GM21381 (cell line): ENCODE data around the gene ADIPOR2.
"Not testable (repeated sequence)": the region's sequence is repeated elsewhere in the genome, so short reads cannot be mapped to it uniquely, and the experiment has no call there.

Experiments
- ATAC-seq: cut with Tn5 transposase; IDR thresholded peaks from one replicate; pipeline ENCODE4 v1.9.1; 2021; ENCODE audit warnings: mild to moderate bottlenecking, moderate library complexity; ENCODE audit not compliant: unreplicated experiment

Gene ADIPOR2

DNA sequence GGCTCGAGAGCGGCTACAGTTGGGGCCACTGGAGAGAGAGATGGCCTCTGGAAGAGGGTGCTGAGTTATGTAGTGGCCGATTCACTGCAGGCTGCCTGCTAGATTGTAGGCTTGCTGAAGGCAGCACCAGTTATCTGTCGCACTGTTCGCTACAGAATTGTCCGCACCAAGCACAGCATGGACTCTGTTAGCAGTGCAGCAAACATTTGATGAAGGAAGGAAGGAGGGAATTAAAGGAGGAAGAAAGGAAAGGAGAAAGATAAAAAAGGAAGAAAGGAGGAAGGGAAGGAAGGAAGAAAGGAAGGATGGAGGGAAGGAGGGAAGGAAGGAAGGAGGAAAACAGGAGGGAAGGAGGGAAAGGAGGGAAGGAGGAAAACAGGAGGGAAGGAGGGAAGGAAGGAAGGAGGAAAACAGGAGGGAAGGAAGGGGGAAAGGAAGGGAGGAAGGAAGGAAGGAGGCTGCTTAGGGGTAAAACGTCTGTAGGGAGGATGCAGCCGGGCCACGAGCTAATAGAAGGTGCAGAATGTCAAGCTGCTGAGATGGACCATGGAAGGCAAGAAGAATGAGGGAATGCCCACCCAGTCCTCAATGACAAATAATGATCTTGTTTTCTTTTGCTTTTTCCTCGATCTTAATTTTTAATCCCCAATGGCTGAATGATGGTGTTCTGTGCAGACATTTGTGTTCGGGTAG lies 27.3 kb upstream of the ADIPOR2 start:
- no peak for ATAC-seq

DNA sequence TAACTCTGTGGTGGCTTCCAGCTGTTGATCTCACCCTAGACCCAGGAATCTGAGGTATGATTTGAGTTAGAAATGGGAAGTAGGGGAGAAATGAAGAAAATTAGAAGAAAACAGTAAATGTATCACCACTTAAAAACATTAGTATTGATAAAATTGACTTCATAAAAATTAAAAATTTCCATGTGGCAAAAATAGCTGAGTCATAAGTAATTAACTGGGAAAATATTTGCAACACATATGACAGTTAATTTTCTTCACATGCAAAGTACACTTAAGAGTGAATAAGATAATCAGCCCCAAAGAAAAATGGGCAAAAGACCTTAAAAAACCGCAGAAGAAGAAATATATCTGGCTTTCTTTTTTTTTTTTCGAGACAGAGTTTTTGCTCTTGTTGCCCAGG lies 25.5 kb upstream of the ADIPOR2 start:
- ATAC-seq = no peak

DNA sequence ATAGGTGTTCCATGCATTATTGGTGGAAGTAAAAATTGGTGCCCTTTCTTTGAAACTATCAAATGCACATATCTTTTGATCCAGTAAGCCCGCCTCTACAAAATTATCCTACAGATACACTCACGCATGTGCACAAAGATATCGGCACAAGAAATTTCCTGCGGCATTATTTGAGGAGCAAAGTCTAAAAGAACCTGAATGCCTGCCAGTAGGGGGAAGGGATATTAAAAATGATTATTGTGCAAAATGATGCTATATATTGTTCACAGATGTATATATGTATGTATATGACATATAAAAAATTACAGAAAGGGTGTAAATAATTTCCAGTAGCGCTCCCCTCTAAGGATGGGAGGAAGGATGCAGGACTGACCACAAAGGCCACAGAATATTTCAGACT lies 24.7 kb upstream of the ADIPOR2 start:
- no peak for ATAC-seq

DNA sequence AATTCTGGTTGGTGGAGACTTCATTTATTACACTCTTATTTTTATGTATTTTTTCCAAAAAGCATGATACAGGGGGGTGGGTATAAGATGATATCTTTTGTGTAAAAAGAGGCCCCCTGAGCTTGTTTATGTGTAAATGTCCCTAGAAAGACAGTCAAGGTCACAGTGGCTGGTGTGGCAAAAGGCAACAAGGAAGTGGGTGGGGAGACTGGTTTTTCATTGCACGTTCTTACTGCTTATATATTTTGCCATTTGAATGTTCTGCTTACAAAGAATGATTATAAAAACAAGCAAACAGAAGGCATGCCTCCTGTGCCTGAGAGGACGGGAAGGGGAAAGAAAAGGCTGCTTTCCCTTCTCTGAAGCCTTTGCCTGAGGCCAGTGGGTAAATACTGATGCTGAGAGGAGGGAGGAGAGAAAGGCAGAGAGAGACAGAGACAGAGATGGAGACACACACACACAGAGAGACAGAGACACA lies 24.1 kb upstream of the ADIPOR2 start:
- ATAC-seq = no peak

DNA sequence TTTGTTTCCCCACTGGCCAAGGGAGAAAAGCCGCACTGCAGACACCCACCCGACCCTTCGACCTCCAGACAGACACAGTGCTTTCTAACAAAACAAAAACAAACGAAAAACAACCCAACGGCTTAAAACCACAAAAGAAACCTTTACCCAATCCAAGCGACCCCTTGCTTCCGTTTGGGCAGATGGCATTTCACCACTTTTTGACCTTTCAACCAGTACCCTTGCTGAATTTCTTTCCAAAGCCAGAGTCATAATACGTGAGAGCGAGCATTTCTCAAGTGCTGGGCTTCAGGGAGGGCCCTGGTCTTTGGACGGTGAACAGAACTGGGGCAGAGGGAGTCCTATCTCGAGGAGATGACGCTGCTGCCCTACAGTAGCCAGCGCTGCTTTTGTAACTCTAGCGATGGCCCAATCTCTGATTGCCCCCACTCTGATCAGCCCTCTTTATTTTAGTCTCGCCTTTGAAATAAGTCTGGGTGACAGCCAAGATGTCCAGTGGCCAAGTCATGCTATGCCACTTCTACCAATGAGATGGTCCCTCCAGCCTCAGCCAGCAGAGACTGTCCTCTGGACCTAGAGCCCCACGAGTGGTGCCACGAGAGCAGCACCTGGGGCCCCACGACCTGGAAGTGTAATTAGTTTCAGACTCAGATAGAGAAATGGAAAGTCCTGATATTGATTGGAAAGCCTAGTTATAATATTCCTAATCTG lies 21.9 kb upstream of the ADIPOR2 start:
- ATAC-seq = no peak

DNA sequence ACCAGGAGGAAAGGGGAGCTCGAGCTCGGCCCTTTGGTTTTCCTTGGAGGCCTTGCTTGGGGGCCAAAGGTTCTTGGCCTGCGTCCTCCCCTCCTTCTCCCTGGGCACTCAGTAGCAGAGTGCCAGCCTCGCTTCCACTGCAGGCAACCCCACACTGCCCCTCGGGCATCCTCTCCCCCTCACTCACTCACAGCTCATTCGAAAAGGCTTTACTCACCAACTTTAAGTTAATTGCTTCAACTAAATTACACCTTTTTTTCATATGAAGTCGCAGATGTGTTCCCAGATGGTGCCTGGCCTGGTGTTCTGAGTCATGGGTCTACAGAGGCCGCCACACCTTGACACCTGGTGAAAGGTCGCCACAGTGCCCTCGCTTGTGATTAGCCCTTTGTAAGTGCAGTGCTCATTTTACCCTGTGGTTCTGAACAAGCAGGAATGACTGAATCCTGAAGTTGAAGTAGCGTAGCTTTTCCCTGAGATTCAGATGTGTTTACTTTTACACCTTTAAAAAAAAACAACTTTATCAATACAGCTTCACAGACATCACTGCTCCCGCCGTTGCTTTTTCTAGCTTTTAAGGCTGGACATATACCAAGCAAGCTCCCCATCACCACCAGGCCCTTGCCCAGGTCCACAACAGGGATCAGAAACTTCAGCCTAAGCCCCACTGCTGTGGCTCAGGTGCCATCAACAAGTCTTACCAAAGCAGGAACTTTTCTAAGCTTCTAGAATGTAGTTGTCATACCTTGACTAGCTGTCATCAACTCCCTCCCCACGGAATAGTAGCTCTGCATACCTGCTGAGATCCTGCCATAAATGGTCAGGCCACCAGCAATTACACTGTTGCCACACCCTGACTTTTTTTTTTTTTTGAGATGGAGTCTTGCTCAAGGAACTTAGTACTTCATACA lies 20.3 kb upstream of the ADIPOR2 start:
- no peak for ATAC-seq

DNA sequence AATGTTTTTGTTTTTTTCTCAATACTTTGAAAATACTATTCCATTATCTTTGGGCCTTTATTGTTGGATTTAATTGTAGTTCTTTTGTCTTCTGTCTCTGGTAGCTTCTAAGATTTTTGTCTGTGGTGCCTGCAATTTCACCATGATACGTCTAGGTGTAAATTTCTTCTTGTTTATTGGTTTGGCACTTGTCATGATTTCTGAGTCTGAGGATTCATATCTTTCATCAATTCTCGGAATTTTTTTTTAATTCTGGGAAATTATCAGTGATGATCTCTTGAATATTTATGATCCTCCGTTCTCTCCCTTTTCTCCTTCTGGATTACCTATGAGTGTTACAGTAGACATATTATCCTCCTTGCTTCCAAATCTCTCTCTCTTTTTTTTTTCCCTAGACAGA lies 14.8 kb upstream of the ADIPOR2 start:
- no peak for ATAC-seq

DNA sequence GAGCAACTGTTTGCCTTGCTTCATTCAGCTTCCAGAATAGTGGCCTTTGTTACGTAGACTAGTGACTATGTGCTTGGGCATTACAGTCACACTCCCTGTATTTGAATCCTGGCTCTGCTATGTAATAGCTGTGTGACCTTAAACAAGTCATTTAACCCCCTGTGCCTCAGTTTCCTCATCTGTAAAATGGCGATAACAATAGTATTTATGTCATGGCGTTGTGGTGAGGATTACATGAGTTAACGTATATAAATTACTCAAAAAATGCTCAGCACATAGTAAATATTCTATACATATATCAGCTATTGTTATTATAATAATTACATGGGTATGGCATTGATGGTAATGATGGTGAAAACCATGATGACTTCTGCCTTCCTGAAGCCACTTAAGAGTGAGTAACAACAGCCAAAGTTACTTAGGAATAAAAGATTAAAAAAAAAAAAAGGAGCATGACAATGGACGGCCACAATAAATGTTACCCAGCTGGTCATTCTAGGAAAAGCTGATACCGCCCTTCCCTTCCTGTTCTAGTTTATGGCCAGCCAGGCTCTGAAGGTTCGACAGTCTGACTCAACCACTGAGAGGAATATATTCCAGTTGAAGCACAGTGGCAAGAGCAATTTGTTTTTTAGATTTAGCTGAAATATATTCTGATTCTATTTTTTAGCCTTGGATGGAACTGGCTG lies 9.9 kb upstream of the ADIPOR2 start:
- no peak for ATAC-seq

DNA sequence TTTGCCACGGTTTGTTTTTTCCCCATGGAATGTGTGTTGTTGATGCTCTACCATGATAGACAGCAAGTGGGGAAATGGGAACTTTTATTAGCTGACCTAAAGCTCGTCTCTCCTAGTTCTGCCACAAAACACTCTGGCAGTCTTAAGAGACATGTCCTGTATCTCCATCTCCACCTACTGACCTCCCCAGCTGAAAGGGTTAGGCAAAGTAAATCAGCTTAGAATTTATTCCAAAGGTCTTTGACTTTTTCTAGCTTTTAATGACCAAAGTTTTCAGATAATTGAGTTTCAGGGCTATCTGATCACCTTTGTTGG lies 9.4 kb upstream of the ADIPOR2 start:
- ATAC-seq = no peak

DNA sequence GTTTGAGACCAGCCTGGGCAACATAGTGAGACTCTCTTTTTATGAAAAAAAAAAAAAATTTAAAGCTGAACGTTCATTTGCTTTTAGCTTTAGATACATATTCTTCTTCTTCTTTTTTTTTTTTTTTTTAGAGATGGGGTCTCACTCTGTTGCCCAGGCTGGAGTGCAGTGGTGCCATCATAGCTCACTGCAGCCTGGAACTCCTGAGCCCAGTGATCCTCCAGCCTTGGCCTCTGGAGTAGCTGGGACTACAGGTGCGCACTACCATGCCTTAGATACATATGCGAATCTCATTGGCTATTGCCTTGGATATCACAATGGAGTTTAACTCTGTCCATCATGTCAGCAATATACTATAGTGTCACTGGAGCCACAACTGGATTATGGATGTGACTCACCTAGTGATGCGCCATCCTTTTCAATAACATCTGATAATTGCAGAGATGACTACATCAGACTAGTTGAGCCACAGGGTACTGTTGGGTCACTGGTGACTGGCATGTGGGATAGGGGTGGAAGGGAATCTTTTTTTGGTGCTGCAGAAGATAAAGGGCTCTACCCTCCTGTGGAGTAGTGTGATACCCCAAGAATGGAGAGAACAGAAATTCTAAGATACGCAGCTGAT lies 2.7 kb upstream of the ADIPOR2 start:
- ATAC-seq = no peak

DNA sequence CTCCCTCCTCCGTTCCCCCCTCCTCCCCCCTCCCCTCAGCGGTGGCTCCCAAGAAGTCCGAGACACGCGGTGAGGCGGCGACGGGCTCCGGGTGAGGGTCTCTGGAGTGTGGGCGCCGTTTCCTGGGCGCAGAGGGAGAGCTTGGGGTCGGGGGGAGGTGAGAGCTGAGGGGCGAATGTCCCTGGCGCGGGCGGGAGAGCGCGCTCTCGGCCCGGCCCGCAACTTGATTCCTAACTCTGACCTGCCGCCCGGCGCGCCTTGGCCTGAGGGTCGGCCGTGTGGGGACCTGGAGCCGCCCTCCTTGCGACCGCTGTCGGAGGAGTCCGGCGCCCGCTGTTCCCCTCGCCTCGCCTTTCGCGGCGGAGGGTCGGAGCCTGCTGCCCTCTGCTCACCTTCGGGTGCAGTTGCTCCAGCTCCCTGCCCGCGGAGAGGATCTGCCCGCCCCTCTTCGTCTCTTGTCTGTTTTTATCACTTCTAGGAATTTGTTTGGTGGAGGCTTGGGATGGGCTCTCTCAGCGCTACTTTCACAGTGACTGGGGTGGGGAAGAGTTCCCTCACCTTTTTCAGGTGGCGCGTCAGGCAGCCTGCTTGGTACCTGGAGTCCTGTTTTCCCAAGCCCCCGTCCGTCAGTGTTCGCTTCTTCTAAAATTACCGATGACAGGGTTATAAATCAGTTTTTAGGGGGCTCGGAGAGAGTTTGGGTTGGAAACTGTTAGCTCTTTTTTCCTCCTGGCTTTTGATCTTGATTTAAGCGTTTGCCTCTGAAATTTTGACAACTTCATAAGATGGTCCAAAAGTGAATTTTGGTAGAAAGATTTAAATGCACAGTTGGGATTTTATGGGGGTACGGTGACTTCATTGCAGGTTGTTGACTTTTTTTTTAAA lies 495 bp downstream of the ADIPOR2 start:
- ATAC-seq = peak; percentile 36

DNA sequence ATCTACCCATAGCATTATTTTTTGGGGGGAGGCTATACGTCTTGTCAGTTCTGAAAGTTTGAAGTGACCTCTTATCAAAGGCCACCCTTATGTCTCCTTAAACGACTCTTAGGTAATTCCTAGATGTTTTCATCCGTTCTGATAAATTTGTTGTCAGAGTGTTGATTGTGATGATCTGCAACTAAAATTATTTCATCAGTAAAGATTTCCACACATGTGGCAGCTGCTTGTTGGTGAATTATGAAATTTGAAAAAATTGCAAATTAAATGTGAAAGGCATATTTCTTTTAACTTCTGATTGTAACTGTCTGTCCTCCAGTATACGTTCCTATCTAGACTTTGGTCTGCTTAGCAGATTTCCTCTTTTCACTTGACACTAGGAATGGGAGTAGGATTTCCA lies 1.4 kb downstream of the ADIPOR2 start:
- ATAC-seq = no peak

DNA sequence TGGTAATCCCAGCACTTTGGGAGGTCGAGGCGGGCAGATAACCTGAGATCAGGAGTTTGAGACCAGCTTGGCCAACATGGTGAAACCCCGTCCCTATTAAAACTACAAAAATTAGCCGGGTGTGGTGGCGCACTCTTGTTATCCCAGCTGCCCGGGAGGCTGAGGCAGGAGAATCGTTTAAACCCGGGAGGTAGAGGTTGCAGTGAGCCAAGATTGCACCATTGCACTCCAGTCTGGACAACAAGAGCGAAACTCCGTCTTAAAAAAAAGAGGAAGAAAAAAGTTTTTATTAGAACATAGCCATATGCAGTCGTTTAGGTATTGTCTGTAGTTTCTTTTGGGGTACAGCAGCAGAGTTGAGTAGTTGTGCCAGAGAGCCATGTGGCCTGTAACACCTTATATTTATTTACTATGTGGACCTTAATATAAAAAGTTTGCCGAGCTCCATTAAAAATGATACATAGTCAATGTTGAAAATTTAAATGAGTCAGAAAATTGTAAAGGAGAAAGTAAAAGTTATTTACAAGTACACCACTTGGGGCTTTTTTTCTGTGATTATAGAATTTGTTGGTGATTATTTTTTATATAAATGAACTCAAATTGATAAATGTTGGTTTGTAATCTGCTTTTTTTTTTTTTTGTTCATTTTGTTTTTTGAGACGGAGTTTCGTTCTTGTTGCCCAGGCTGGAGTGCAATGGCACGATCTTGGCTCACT lies 2.2 kb downstream of the ADIPOR2 start:
- ATAC-seq = no peak

DNA sequence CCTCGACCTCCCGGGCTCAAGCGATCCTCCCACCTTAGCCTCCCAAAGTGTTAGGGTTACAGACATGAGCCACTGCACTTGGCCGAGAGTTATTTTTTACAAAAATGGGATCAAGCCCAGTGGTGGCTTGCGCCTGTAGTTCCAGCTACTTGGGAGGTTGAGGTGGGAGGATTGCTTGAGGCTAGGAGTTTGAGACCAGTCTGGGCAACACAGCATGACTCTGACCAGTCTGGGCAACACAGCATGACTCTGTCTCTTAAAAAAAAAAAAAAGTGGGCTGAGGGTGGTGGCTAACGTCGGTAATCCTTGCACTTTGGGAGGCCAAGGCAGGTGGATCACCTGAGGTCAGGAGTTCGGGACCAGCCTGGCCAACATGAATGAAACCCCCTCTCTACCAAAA lies 4.2 kb downstream of the ADIPOR2 start:
- not testable (repeated sequence) for ATAC-seq

DNA sequence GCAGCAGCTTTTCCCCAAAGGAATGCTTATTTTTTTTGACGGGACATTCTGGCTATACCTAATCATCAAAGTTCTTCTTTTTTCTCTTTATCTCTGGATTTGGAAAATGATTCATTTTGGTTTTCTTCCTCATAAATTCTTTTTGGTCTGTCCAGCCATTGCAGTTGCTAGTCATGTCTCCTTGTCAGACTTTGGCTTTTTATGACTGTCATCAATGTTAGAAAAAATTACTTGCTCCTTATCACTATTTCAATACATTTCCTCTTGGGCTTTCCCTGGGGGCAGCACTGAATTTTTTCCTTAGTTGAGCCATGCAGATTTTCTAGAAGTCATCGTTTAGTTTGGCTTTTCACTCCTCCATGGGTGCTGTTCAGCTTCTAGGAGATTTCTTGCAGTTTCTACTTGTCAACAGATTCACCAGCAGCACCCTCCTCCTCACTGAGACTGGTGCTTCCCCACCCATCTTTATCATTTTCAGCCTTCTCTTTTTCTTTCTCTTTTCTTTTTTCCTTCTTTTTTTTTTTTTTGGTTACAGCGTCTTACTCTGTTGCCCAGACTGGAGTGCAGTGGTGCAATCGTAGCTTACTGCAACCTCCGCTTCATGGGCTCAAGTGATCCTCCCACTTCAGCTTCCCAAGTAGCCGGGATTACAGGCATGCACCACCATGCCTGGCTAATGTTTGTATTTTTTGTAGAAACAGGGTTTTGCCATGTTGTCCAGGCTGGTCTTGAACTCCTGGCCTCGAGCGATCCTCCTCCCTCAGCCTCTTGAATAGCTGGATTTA lies 5.2 kb downstream of the ADIPOR2 start:
- ATAC-seq = no peak

DNA sequence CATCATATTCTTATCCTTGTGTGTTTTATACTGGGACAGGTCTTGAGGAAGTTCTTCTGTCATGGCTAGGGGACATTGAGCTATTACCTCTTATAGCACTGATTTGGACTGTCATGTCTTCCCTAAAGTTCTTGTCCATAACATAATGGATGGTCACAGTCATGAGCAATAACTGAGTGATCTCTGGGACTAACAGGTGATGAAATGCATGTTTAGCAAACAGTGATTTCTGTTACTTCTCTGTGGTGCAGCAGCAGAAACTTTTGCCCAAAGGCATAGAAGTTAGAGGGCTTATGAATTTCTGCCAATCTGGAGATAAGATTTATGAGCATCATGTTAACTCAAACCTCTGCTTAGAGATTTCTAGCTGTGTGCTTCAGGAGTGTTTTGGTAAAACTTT lies 5.9 kb downstream of the ADIPOR2 start:
- no peak for ATAC-seq

DNA sequence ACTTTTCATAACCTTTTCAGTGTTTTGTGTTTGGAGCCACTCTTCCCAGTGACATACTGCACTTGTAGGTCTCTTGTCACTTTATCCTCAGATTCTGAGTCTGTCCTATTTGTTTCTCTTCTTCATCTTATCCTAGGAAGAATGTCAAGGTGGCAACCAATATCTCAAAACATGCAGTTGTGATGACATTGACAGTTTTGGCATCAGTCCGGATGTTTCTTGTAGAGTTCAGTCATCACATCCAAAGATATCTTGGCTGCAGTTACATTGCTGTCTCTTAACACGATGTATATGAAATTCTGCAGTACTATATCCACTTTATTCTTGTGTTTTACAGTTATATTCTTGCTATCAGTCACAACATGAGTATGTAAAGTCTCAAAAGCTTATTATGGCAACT lies 6.4 kb downstream of the ADIPOR2 start:
- ATAC-seq = no peak

DNA sequence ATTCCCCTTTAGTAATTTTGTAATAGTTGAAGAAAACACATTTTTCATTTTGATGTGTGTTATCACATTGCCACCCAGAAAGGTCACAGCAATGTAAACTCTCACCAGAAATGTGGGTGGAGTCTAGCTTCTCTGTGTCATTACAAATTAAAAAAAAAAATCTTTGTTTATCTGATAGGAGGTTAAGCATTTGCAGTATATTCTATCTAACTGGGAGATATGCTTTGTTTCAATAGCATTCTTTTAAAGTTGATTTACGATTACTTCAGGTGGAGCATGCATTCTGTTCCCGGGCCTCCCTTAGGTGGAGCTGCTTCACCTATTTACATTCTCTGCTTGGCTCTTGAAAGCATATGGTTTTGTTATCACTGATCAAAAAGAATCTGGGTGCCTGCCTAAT lies 7.8 kb downstream of the ADIPOR2 start:
- ATAC-seq = no peak
